GM08714 (cell line): ENCODE measurements around the gene CASK.
"Not testable (repeated sequence)": the region's sequence is repeated elsewhere in the genome, so short reads cannot be mapped to it uniquely, and the experiment has no call there.

ENCODE experiments used
- H3K4me3 ChIP-seq: fragments of 200-500 bp; sonication (Bioruptor generic); 2 replicates; pipeline ENCODE4 v1.5.1; 2014; ENCODE audit warnings: mild to moderate bottlenecking, low read length, inconsistent platforms
- ZNF274 ChIP-seq: IDR thresholded peaks from 2 replicates; pipeline ENCODE4 v1.6.1; 2012; ENCODE audit warnings: mild to moderate bottlenecking, low read depth, low read length

The CASK gene

DNA sequence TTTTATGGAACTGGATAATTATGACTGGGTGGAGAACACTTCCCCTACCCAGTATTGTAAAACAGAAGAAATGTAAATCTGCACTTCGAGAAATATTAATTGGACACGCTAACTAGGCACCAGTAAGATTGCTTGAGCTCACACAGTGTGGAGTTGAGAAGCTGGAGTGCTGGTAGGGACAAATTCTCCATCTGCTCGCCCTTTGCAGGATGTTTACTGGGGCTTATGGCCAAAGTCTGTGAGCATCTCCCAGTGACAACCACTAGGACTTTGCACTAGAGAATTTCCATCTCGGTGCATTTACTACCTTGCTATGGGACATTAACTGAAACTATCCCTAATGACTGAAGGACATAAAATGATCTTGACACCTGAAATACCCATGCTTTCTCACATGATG, 268.3 kb downstream of the CASK start:
- no peak for TF ChIP-seq ZNF274
- H3K4me3 ChIP-seq = no peak overlapping the region

DNA sequence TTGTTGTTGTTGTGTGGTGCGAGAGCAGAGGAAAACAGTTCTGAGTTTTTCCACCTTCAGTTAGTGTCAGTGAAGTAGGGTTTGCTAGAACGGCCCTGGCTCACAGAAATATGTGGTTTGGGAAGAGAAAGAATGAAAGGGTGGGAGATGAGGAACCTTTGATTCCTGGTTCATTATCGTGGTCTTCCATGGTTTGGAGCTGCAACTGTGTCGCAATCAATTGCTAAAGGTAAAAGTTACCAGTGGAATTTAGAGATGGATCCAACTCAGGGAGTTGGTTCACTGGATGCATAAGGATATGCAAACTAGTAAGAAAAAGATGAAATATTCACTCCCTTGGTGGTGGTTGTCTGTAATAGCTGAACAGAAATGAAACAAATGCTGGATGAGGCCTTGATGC, 270.2 kb downstream of the CASK start:
- H3K4me3 ChIP-seq = no peak overlapping the region
- no peak for TF ChIP-seq ZNF274

DNA sequence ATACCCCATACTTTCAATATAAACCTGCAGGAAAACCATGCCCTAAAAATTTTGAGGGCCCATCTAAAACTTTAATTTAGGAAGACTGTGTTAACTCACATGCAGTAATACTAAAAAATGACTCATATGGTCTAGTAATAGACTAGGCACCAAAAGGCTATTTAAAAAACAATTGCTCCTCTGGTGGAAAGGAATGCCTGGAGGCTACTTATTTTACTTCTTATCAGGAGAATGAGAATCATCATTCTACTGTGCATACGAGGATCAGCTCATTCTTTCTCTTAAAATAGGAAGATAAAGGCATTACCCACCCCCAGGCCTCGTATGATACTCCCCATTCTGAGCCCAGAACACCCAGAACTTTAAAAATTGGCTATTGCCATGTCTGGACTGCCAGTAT, 277.2 kb downstream of the CASK start:
- not testable (repeated sequence) for H3K4me3 ChIP-seq

DNA sequence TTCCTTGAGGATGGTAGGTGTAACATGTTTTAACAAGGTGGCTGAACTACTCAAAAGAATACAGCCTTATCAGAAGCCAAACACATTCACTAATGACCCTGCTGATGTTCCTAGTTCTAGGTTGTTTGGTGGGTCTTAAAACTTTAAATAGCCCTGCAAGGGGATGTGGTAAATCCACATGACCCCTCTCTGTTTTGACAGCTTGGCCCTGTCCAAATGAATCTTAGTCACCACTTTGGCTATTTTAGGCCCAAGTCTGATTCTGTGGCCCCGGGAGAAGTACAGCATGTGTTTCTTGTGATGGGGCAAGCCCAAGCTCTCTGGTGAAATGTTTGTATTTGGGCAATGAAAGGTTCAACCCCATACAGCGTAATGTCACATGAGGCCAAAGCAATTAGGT, 289.1 kb downstream of the CASK start:
- TF ChIP-seq ZNF274 = no peak
- H3K4me3 ChIP-seq = no peak overlapping the region

DNA sequence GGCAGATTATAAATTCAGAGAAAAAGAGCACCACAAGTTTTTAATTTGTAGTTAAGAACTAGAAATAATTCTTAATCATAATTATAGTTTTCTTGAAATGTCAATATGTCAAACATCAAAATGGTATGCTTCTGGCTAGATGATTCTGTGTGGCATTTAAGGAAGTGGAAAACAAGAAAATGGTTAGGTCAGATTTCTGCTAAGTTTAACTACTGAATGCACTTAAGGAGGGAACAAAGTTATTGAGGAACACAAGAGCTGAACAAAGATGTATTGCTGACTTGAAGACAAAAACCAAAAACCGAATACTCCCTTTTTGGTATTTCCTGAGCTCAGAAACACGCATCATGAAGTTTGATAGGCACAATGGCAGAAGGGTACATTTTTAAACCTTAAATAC, 293.3 kb downstream of the CASK start:
- H3K4me3 ChIP-seq = no peak overlapping the region
- TF ChIP-seq ZNF274 = no peak

DNA sequence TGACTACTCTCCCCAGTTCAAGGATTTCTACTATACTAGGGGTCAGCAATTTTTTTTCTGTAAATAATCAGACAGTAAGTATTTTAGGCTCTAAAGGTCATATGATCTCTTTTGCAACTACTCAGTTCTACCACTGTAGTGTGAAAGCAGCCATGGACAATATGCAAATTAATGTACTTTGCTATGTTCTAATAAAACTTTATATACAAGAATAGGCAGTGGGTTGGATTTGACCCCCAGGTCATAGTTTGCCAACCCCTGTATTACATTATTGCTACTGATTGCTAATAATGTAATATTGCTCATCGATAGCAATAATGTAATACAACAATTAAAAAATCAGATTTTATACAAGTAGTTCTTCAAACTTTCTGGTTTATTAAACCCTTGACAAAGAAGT, 293.8 kb downstream of the CASK start:
- TF ChIP-seq ZNF274 = no peak

DNA sequence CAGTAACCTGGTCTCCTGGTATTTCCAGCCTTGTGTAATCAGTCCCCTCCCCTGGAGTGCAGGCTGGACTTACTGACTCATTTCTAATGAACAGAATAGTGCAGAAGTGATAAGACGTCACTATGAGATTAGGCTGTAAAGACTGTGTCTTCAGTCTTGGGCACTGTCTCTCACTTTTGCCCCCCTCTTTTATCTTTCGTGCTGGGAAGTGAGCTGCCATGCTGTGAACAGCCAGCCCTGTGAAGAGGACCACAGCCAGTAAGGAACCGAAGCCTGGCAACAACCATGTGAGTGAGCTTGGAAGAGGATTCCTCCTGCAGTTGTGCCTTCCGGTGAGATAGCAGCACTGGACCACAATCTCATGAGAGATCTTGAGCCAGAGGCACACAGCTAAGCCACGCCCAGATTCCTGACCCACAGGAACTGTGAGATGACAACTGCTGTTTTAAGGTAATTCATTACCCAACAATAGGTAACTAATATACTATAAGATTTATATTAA, 302.1 kb downstream of the CASK start:
- no peak overlapping the region for H3K4me3 ChIP-seq
- no peak for TF ChIP-seq ZNF274

More for the DNA sequence above, 293.8 kb downstream of the CASK start:
- no peak overlapping the region for H3K4me3 ChIP-seq

DNA sequence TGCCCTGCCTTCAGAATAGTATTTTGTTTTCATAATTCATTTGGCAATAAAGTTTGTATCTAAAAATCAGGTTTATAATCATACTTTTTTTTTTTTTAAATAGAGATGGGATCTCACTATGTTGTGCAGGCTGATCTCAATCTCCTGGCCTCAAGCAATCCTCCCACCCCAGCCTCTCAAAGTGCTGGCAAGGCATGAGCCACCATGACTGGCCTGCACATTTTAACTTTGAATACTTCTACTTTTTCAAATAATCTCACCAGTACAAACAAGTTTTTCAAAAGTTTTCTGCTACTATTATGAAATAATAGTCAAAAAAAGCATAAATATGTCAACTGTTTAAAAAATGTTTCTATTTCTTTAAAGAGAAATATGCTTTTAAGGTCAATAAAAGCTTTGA, 304.1 kb downstream of the CASK start:
- TF ChIP-seq ZNF274 = no peak
- H3K4me3 ChIP-seq = no peak overlapping the region

DNA sequence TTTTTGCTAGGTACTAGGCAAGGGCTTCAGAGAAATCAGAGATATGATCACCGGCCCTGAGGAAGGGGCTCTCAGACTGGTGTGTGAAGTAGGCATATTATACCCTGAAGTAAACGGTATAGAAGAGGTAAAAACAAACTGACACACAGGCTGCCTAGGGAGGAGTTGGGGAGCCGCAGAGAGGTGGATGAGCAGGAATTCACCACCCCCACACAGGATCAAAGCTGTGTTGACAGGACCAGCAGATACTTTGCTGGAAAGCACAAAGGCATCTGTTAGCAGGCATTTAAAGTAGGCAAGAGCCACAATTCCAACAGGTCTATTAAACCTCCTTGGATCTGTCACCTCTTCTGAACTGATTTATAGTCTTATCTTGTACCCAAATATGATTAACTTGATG, 306.4 kb downstream of the CASK start:
- TF ChIP-seq ZNF274 = no peak
- H3K4me3 ChIP-seq = no peak overlapping the region

DNA sequence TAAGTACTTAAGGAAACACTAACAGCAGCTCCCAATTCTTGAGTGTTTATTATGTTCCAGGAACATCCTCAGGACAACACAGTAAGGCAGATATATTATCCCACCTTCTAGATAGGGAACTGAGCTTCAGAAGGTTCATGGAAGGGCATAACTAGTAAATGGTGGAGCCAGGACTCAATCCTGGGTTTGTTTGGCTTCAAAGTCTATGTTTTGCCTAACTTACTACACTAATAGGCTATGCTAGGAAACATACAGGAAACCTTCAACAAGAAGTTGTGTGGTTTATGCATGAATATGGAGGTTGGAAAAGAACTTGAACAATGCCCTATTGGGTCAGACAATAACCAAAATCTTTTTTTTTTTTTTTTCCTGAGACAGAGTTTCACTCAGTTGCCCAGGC, 307.1 kb downstream of the CASK start:
- H3K4me3 ChIP-seq = no peak overlapping the region
- no peak for TF ChIP-seq ZNF274

DNA sequence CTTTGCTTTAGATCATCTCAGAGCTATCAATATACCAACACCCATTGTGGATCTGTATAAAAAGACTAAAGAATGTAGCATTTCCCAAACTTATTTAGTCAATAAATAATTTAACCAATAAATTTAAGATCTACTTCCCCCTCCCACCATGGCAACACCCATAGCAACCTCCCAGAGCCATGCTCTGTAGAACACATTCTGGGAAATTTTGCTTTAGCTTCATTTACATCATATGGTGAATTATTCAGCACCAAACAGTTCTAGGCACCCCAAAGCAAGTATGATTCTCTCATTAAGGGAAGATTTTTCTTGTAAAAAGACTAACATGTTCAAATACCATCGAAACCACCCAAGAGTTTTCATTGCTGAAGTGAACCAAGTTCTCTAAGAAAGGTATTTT, 315.1 kb downstream of the CASK start:
- no peak for TF ChIP-seq ZNF274
- H3K4me3 ChIP-seq = no peak overlapping the region

DNA sequence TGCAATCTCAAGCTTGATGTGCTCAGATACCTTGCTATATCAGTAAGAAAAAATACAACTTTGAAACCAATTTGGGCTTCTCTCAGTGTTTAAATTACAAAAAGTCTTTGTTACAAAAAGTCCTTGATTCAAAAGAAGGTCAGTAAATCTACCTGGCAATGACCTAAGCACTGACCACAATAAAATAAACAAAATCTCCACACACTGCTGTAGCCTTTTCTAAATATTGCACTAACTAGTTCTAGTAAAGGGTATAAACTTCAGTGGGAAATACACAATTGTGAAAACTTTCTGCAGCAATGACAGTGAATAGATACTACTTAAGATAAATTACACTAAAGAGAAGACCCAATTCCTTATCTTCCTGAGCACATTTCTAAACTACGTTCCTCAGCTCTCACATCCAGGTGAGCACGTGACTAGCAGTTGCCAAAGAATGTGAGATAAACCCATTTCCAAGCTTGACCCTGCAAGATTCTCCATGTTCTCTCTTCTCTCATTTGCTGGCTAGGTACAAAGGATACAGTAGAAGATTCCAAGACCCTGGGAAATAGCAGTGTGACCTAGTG, 316.0 kb downstream of the CASK start:
- H3K4me3 ChIP-seq = no peak overlapping the region
- TF ChIP-seq ZNF274 = no peak

DNA sequence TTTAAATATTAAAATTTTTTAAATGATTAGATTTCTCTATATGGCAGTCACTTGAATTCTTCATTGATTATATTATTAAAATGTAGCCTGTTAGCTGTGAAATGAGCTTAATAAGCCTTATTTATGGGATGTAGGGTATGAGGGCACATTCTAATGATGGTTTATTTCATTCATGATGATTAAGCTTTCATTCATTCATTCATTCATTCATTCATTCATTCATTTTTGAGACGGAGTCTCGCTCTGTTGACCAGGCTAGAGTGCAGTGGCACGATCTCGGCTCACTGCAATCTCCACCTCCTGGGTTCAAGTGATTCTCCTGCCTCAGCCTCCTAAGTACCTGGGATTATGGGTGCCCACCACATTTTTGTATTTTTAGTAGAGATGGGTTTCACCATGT, 317.3 kb downstream of the CASK start:
- H3K4me3 ChIP-seq = not testable (repeated sequence)

DNA sequence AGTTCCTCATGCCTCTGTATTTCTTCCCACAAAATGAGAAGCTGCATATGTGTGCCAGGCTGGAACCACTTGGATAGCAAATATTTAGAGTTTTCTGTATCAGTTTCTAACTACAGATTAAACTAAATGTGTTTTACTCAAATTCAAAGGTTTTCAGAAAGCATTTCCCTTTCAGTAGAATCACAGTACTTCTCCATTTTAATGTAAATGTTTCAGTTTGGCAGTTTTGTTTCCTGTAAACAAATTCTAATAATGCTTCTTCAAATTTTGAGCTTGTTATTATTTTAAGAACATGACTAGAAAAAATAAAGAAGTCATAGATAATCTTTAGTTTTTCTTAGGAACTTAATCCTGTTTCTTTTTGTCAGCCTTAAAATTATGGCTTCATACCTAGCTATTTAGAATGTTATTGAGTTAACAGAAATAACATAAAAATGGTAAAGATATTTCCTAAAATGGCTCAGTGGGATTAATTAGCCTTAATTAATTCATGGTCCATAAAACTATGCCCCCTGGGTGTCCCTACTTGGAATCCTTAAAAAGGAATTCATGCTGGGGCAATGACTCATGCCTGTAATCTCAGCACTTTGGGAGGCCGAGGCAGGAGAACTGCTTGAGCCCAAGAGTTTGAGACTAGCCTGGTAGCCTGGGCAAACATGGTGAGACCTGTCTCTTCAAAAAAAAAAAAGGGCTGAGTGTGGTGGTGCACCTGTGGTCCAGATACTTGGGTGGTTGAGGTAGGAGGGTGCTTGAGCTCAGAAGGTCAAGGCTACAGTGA, 318.4 kb downstream of the CASK start:
- no peak overlapping the region for H3K4me3 ChIP-seq

DNA sequence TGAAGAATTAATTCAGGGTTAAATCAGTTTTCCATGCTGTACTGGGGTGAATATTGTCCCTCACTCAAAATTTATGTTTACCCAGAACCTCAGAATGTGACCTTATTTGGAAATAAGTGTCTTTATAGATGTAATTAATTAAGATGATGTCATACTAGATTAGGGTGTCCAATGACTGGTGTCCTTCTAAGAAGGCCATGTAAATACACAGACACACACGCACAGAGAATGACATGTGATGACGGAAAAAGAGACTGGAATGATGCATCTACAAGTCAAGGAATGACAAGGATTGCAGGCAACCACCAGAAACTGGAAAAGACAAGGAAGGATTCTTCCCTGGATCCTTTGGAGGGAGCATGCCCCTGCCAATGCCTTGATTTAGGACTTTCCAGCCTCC, 319.2 kb downstream of the CASK start:
- TF ChIP-seq ZNF274 = no peak

More for the DNA sequence above, 318.4 kb downstream of the CASK start:
- no peak for TF ChIP-seq ZNF274

DNA sequence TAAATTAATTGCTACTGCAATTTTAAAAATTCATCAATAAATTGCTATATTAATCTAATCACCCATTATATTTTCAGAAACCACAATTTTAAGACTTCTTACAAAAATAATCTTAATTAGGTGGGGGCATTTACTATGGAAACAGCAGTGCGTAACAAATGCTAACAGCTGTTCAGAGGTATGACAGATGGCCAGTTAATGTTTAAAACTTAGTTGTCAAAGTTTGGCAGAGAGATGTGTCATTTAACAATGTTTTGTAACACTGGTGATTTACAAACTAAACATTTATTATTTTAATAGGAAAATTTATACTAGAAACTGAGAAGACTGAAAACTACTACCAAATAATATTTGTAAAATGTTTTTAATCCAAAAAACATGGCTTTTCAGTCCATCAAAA, 319.8 kb downstream of the CASK start:
- TF ChIP-seq ZNF274 = no peak
- H3K4me3 ChIP-seq = no peak overlapping the region

More for the DNA sequence above, 319.2 kb downstream of the CASK start:
- no peak overlapping the region for H3K4me3 ChIP-seq
